Activated CD4-positive, alpha-beta memory T cell treated with anti-CD3 and anti-CD28 coated beads, Interleukin-2, amount 10 ng/mL, durations not matched to agents 7 days and 5 days (primary cell): ENCODE measurements around the gene CNOT6L. TPM values are rescaled to one million over a fixed set of nuclear protein-coding genes. Genes with fewer than 3 reads are reported as not detected.
"Not testable (repeated sequence)": the region's sequence is repeated elsewhere in the genome, so short reads cannot be mapped to it uniquely, and the experiment has no call there.

Source experiments
- CTCF ChIA-PET: fragments of 350-600 bp; sonication (Branson Sonifier 250); formaldehyde crosslinking; loops from one replicate; lab custom pipeline; 2021; ENCODE audit warnings: antibody characterized with exemption, inconsistent platforms; lab: Charles Lee
- POLR2A ChIA-PET: fragments of 350-600 bp; sonication (Branson Sonifier 250); formaldehyde crosslinking; loops from one replicate; lab custom pipeline; 2021; ENCODE audit warnings: antibody characterized with exemption; lab: Charles Lee
- DNase-seq: peaks from one replicate; pipeline ENCODE4 v3.0.0-alpha.2; 2020
- H3K27ac Mint-ChIP-seq: one replicate; pipeline ENCODE4 v1.8.0; 2021; ENCODE audit warnings: mild to moderate bottlenecking, mixed read lengths
- H3K27me3 Mint-ChIP-seq: one replicate; pipeline ENCODE4 v1.8.0; 2021; ENCODE audit warnings: mixed read lengths
- H3K36me3 Mint-ChIP-seq: one replicate; pipeline ENCODE4 v1.8.0; 2021; ENCODE audit warnings: low read depth, mixed read lengths
- H3K4me1 Mint-ChIP-seq: one replicate; pipeline ENCODE4 v1.8.0; 2021; ENCODE audit warnings: mixed read lengths
- H3K4me3 Mint-ChIP-seq: one replicate; pipeline ENCODE4 v1.8.0; 2021; ENCODE audit warnings: mild to moderate bottlenecking, mixed read lengths
- H3K9me3 Mint-ChIP-seq: one replicate; pipeline ENCODE4 v1.8.0; 2021; ENCODE audit warnings: mixed read lengths
- total RNA-seq, 2 experiments: library from RNA; stranded (reverse); gene quantifications; one replicate each; pipeline ENCODE4 v1.2.3, GENCODE V29; 2021

Gene CNOT6L
- total RNA-seq, 2 experiments from 2014 or later: 119 to 122 TPM

- H3K9me3 Mint-ChIP-seq: peaks cover 13% of the 10 kb centered on the region
- peak overlapping the region; percentile 56 for H3K27ac Mint-ChIP-seq
- H3K36me3 Mint-ChIP-seq: peaks cover 36% of the 10 kb centered on the region
- peaks cover 51% of the 10 kb centered on the region for H3K4me1 Mint-ChIP-seq
- no peak for DNase-seq
- POLR2A ChIA-PET: interaction anchor here (1.1 to 3.9 kb wide), 8 partner anchors 10 to 62 kb away, joined by 3 to 61 read pairs (median 10); partner anchors contain the start of genes CNOT6L and MRPL1
- H3K4me3 Mint-ChIP-seq: no peak overlapping the region
- CTCF ChIA-PET: interaction anchor here (0.9 to 3.0 kb wide), 5 partner anchors 12 to 180 kb away, joined by 3 to 15 read pairs (median 4); partner anchors contain the start of gene MRPL1
- H3K27me3 Mint-ChIP-seq: no peaks in the 10 kb centered on the region
Measured at GRCh38 chr4:77800077-77800476, 19.1 kb downstream of the CNOT6L start.

GRCh38 chr4:77798385-77798784 is 20.8 kb downstream of the CNOT6L start:
- H3K4me3 Mint-ChIP-seq: no peak overlapping the region
- CTCF ChIA-PET: no interaction called here
- POLR2A ChIA-PET: interaction anchor here (1.1 to 3.9 kb wide), 3 partner anchors 22 to 63 kb away, joined by 3 to 61 read pairs (median 43); partner anchors contain the start of gene MRPL1
- no peak overlapping the region for H3K27ac Mint-ChIP-seq
- H3K36me3 Mint-ChIP-seq: peaks cover 46% of the 10 kb centered on the region
- peaks cover 18% of the 10 kb centered on the region for H3K9me3 Mint-ChIP-seq
- H3K27me3 Mint-ChIP-seq: no peaks in the 10 kb centered on the region
- H3K4me1 Mint-ChIP-seq: peaks cover 49% of the 10 kb centered on the region
- no peak for DNase-seq

DNA sequence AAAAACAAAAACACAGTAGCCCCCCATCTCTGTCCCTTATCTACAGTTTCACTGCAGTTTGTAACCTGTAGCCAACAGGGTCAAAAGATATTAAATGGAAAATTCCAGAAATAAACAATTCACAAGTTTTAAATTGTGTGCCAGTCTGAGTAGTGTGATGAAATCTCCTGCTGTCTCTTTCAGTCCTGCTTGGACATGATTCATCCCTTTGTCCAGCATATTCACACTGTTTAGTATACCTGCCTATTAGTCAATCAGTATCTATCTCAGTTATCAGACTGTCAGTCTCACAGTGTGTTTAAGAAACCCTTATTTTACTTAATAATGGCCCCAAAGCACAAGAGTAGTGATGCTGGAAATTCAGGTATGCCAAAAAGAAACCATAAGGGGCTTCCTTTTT is 21.9 kb downstream of the CNOT6L start:
- CTCF ChIA-PET: no interaction called here
- Mint-ChIP-seq H3K27me3 (no peaks in the 10 kb centered on the region), H3K4me3 (no peak overlapping the region), H3K27ac (no peak overlapping the region), H3K36me3 (peaks cover 45% of the 10 kb centered on the region), H3K9me3 (peaks cover 18% of the 10 kb centered on the region), H3K4me1 (peaks cover 45% of the 10 kb centered on the region)
- POLR2A ChIA-PET: no interaction called here
- no peak for DNase-seq

DNA sequence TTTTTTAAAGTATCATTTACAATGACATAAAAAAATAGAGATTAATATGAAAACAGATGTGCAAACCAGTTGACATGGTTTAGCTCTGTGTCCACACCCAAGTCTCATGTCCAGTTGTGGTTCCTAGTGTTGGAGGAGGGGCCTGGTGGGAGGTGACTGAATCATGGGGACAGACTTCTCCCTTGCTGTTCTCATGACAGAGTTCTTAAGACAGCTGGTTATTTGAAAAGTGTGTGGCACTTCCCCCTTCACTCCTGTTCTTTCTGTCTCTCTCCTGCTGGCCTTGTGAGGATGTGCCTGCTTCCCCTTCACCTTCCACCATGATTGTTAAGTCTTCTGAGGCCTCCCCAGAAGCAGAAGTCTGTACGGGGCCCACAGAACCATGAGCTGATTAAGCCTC is 23.8 kb downstream of the CNOT6L start:
- DNase-seq: no peak
- POLR2A ChIA-PET: no interaction called here
- H3K27me3 Mint-ChIP-seq: no peaks in the 10 kb centered on the region
- H3K36me3 Mint-ChIP-seq: peaks cover 45% of the 10 kb centered on the region
- CTCF ChIA-PET: no interaction called here
- peaks cover 18% of the 10 kb centered on the region for H3K9me3 Mint-ChIP-seq
- H3K27ac Mint-ChIP-seq: no peak overlapping the region
- H3K4me3 Mint-ChIP-seq: no peak overlapping the region
- H3K4me1 Mint-ChIP-seq: peaks cover 35% of the 10 kb centered on the region

- POLR2A ChIA-PET: interaction anchor here (1.6 kb wide), 1 partner anchor 30 kb away, joined by 5 read pairs; no protein-coding TSS in a partner anchor
- H3K27me3 Mint-ChIP-seq: no peaks in the 10 kb centered on the region
- peaks cover 5% of the 10 kb centered on the region for H3K9me3 Mint-ChIP-seq
- peaks cover 15% of the 10 kb centered on the region for H3K4me1 Mint-ChIP-seq
- no peak overlapping the region for H3K27ac Mint-ChIP-seq
- CTCF ChIA-PET: interaction anchor here (1.1 kb wide), 1 partner anchor 8 kb away, joined by 3 read pairs; no protein-coding TSS in a partner anchor
- peaks cover 17% of the 10 kb centered on the region for H3K36me3 Mint-ChIP-seq
- no peak for DNase-seq
- H3K4me3 Mint-ChIP-seq: no peak overlapping the region
Measured at GRCh38 chr4:77790146-77790545, 29.0 kb downstream of the CNOT6L start.

- ChIA-PET POLR2A (interaction anchor here (1.6 kb wide), 1 partner anchor 31 kb away, joined by 5 read pairs; no protein-coding TSS in a partner anchor), CTCF (interaction anchor here (1.3 kb wide), 1 partner anchor 12 kb away, joined by 3 read pairs; no protein-coding TSS in a partner anchor)
- no peaks in the 10 kb centered on the region for H3K9me3 Mint-ChIP-seq
- H3K4me3 Mint-ChIP-seq: no peak overlapping the region
- peaks cover 22% of the 10 kb centered on the region for H3K4me1 Mint-ChIP-seq
- peaks cover 8% of the 10 kb centered on the region for H3K36me3 Mint-ChIP-seq
- no peaks in the 10 kb centered on the region for H3K27me3 Mint-ChIP-seq
- DNase-seq: no peak
- no peak overlapping the region for H3K27ac Mint-ChIP-seq
Measured at GRCh38 chr4:77788990-77789389, 30.2 kb downstream of the CNOT6L start.

- Mint-ChIP-seq H3K27me3 (no peaks in the 10 kb centered on the region), H3K4me1 (peaks cover 29% of the 10 kb centered on the region), H3K27ac (no peak overlapping the region), H3K9me3 (no peaks in the 10 kb centered on the region), H3K36me3 (peaks cover 7% of the 10 kb centered on the region), H3K4me3 (no peak overlapping the region)
- CTCF ChIA-PET: interaction anchor here (1.3 kb wide), 1 partner anchor 13 kb away, joined by 3 read pairs; no protein-coding TSS in a partner anchor
- no peak for DNase-seq
- POLR2A ChIA-PET: interaction anchor here (1.1 kb wide), 1 partner anchor 13 kb away, joined by 4 read pairs; no protein-coding TSS in a partner anchor
Measured at GRCh38 chr4:77787969-77788368, 31.2 kb downstream of the CNOT6L start.

- ChIA-PET POLR2A (no interaction called here), CTCF (no interaction called here)
- Mint-ChIP-seq H3K27ac (no peak overlapping the region), H3K36me3 (peaks cover 7% of the 10 kb centered on the region), H3K4me3 (no peak overlapping the region), H3K4me1 (peaks cover 33% of the 10 kb centered on the region), H3K27me3 (no peaks in the 10 kb centered on the region), H3K9me3 (no peaks in the 10 kb centered on the region)
- no peak for DNase-seq
Measured at GRCh38 chr4:77785669-77786068, 33.5 kb downstream of the CNOT6L start.

GRCh38 chr4:77783895-77784294 is 35.3 kb downstream of the CNOT6L start:
- no peak for DNase-seq
- Mint-ChIP-seq H3K36me3 (peaks cover 10% of the 10 kb centered on the region), H3K4me1 (peaks cover 28% of the 10 kb centered on the region), H3K4me3 (no peak overlapping the region), H3K27ac (no peak overlapping the region), H3K27me3 (no peaks in the 10 kb centered on the region), H3K9me3 (no peaks in the 10 kb centered on the region)
- CTCF ChIA-PET: no interaction called here
- POLR2A ChIA-PET: no interaction called here

DNA sequence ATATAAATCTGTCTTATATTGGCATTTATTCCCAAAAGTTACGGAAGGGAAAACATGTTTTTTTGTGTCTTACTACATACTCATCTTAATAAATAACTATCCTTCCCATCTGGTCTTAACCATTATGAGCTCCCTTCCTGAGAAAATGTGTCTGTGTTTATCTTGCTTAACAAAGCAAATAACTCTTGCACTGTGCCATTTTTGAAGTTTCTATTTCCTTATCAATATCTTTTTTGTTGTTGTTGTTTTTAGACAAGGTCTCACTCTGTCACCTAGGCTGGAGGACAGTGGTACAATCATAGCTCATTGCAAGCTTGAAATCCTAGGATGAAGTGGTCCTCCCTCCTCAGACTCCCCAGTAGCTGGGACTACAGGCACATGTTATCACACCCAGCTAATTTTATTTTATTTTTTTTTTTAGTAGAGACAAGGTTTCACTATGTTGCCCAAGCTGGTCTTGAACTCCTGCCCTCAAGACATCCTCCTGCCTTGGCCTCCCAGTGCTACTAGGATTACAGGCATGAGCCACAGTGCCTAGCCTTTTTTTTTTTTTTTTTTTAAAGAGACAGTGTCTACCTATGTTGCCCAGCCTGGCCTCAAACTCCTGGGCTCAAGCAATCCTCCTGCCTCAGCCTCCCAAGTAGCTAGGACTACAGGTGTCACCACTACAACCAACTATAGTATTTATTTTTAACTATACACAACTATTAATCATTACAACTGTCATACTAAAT is 36.9 kb downstream of the CNOT6L start:
- H3K36me3 Mint-ChIP-seq: peaks cover 12% of the 10 kb centered on the region
- no peaks in the 10 kb centered on the region for H3K9me3 Mint-ChIP-seq
- H3K27me3 Mint-ChIP-seq: no peaks in the 10 kb centered on the region
- no peak overlapping the region for H3K27ac Mint-ChIP-seq
- ChIA-PET POLR2A (interaction anchor here (0.9 to 1.2 kb wide), 2 partner anchors 36 to 80 kb away, joined by 3 read pairs; partner anchors contain the start of genes CNOT6L and MRPL1), CTCF (interaction anchor here (1.5 kb wide), 1 partner anchor 8 kb away, joined by 3 read pairs; no protein-coding TSS in a partner anchor)
- peaks cover 35% of the 10 kb centered on the region for H3K4me1 Mint-ChIP-seq
- no peak for DNase-seq
- H3K4me3 Mint-ChIP-seq: no peak overlapping the region

- POLR2A ChIA-PET, H3K4me3 Mint-ChIP-seq, CTCF ChIA-PET, H3K9me3 Mint-ChIP-seq, H3K27ac Mint-ChIP-seq, DNase-seq, H3K27me3 Mint-ChIP-seq: not testable (repeated sequence)
- Mint-ChIP-seq H3K4me1 (peaks cover 39% of the 10 kb centered on the region), H3K36me3 (peaks cover 24% of the 10 kb centered on the region)
Measured at GRCh38 chr4:77780762-77781161, 38.4 kb downstream of the CNOT6L start.

- CTCF ChIA-PET: no interaction called here
- Mint-ChIP-seq H3K4me1 (peaks cover 20% of the 10 kb centered on the region), H3K4me3 (no peak overlapping the region), H3K9me3 (no peaks in the 10 kb centered on the region), H3K27me3 (no peaks in the 10 kb centered on the region), H3K36me3 (peaks cover 44% of the 10 kb centered on the region), H3K27ac (no peak overlapping the region)
- no peak for DNase-seq
- POLR2A ChIA-PET: no interaction called here
Measured at GRCh38 chr4:77777135-77777807, 41.9 kb downstream of the CNOT6L start.
